Ishikawa (cell line): ENCODE measurements around the gene JUNB.

ENCODE experiments used
- CEBPB ChIP-seq: IDR thresholded peaks from 2 replicates; pipeline ENCODE4 v1.6.1; 2012
- CREB1 ChIP-seq: IDR thresholded peaks from 2 replicates; pipeline ENCODE4 v1.6.1; 2012; ENCODE audit warnings: low read depth
- EGR1 ChIP-seq: IDR thresholded peaks from 2 replicates; pipeline ENCODE4 v1.6.1; 2012
- EP300 ChIP-seq: IDR thresholded peaks from 2 replicates; pipeline ENCODE4 v1.6.1; 2012; ENCODE audit warnings: borderline replicate concordance
- FOXM1 ChIP-seq: IDR thresholded peaks from 2 replicates; pipeline ENCODE4 v1.6.1; 2012; ENCODE audit warnings: low read depth, borderline replicate concordance
- NFIC ChIP-seq: IDR thresholded peaks from 2 replicates; pipeline ENCODE4 v1.6.1; 2012
- RAD21 ChIP-seq: IDR thresholded peaks from 2 replicates; pipeline ENCODE4 v1.6.1; 2012; ENCODE audit warnings: low read depth
- TAF1 ChIP-seq: IDR thresholded peaks from 2 replicates; pipeline ENCODE4 v1.6.1; 2012; ENCODE audit warnings: low read depth, mild to moderate bottlenecking
- TCF12 ChIP-seq: IDR thresholded peaks from 2 replicates; pipeline ENCODE4 v1.6.1; 2012; ENCODE audit warnings: low read depth
- TEAD4 ChIP-seq: IDR thresholded peaks from 2 replicates; pipeline ENCODE4 v1.6.1; 2012
- YY1 ChIP-seq: IDR thresholded peaks from 2 replicates; pipeline ENCODE4 v1.6.1; 2012; ENCODE audit warnings: low read depth
- ZBTB7A ChIP-seq: IDR thresholded peaks from 2 replicates; pipeline ENCODE4 v1.6.1; 2012; ENCODE audit warnings: low read depth
- TF ChIP-seq, protein P1 (sequence below): IDR thresholded peaks from 2 replicates; pipeline ENCODE4 v1.6.1; 2012; ENCODE audit warnings: low read depth, mild to moderate bottlenecking
- TF ChIP-seq, protein P2 (sequence below): IDR thresholded peaks from 2 replicates; pipeline ENCODE4 v1.6.1; 2012
- TF ChIP-seq, protein P3 (sequence below): IDR thresholded peaks from 2 replicates; pipeline ENCODE4 v1.6.1; 2012

JUNB gene

DNA sequence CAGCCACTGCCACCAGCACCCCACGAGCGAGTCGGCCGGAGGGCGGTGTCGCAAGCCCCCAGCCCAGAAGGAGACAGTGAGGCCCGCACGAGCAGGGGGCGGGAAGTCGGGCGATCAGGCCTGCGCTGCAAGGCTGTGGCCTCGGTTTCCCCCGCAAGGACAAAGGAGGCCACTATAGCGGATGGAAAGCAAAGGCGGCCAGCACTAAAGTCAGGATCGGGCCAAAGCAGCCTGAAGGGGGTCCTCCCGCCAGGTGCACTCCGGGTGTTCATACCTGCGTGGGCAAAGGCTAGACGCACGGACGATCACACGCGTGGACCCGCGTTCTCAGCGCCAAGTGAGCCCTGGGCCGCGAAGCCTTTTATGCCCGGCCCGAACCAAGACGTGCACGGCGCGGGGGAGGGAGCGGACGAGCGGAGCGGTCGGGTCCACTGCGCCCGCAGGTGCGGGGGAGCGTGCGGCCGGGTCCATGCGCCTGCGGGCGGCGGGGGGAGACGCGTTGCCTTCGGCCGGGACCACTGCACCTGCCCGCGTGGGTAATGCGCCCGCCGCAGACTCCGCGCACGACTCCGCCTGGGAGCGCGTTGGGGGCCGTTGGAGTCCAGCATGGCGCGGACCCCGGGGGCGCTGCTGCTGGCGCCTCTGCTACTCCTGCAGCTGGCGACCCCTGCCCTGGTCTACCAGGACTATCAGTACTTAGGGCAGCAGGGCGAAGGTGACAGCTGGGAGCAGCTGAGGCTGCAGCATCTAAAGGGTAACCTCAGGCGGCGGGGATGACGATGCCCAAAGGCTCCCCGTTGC, 10.4 kb downstream of the JUNB start, which contains the start of the genes PRDX2 and THSD8:
Gene PRDX2, minus strand, starts transcription at position 335 of the 801 bp plus-strand sequence. CDS start 539 bp downstream, outside the sequence.
Gene THSD8, plus strand, starts transcription at position 604 of the 801 bp plus-strand sequence. Its CDS starts 3 bp downstream, at position 607.
- TF ChIP-seq FOXM1, result no peak
- TF ChIP-seq, protein P1, sequence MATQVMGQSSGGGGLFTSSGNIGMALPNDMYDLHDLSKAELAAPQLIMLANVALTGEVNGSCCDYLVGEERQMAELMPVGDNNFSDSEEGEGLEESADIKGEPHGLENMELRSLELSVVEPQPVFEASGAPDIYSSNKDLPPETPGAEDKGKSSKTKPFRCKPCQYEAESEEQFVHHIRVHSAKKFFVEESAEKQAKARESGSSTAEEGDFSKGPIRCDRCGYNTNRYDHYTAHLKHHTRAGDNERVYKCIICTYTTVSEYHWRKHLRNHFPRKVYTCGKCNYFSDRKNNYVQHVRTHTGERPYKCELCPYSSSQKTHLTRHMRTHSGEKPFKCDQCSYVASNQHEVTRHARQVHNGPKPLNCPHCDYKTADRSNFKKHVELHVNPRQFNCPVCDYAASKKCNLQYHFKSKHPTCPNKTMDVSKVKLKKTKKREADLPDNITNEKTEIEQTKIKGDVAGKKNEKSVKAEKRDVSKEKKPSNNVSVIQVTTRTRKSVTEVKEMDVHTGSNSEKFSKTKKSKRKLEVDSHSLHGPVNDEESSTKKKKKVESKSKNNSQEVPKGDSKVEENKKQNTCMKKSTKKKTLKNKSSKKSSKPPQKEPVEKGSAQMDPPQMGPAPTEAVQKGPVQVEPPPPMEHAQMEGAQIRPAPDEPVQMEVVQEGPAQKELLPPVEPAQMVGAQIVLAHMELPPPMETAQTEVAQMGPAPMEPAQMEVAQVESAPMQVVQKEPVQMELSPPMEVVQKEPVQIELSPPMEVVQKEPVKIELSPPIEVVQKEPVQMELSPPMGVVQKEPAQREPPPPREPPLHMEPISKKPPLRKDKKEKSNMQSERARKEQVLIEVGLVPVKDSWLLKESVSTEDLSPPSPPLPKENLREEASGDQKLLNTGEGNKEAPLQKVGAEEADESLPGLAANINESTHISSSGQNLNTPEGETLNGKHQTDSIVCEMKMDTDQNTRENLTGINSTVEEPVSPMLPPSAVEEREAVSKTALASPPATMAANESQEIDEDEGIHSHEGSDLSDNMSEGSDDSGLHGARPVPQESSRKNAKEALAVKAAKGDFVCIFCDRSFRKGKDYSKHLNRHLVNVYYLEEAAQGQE, result no peak
- TF ChIP-seq EGR1, result peak; percentile 71
- peak; percentile 91 for TF ChIP-seq ZBTB7A
- TF ChIP-seq CREB1, result 0 out of 2 replicates have a peak, but pooled peaks have one; percentile 15
- TF ChIP-seq EP300, result peak; percentile 69; the same call in 1 of the 2 replicates
- TF ChIP-seq NFIC, result no peak; the same call in 1 of the 2 replicates
- TF ChIP-seq TEAD4, result 0 out of 2 replicates have a peak, but pooled peaks have one; percentile 8
- TF ChIP-seq, protein P2, sequence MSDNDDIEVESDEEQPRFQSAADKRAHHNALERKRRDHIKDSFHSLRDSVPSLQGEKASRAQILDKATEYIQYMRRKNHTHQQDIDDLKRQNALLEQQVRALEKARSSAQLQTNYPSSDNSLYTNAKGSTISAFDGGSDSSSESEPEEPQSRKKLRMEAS, result peak; percentile 87
- no peak for TF ChIP-seq CEBPB
- TF ChIP-seq, protein P3, sequence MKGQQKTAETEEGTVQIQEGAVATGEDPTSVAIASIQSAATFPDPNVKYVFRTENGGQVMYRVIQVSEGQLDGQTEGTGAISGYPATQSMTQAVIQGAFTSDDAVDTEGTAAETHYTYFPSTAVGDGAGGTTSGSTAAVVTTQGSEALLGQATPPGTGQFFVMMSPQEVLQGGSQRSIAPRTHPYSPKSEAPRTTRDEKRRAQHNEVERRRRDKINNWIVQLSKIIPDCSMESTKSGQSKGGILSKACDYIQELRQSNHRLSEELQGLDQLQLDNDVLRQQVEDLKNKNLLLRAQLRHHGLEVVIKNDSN, result no peak
- TF ChIP-seq TCF12, result peak; percentile 74
- TF ChIP-seq TAF1, result peak; percentile 88
- TF ChIP-seq YY1, result no peak; the same call in 1 of the 2 replicates
- TF ChIP-seq RAD21, result no peak

DNA sequence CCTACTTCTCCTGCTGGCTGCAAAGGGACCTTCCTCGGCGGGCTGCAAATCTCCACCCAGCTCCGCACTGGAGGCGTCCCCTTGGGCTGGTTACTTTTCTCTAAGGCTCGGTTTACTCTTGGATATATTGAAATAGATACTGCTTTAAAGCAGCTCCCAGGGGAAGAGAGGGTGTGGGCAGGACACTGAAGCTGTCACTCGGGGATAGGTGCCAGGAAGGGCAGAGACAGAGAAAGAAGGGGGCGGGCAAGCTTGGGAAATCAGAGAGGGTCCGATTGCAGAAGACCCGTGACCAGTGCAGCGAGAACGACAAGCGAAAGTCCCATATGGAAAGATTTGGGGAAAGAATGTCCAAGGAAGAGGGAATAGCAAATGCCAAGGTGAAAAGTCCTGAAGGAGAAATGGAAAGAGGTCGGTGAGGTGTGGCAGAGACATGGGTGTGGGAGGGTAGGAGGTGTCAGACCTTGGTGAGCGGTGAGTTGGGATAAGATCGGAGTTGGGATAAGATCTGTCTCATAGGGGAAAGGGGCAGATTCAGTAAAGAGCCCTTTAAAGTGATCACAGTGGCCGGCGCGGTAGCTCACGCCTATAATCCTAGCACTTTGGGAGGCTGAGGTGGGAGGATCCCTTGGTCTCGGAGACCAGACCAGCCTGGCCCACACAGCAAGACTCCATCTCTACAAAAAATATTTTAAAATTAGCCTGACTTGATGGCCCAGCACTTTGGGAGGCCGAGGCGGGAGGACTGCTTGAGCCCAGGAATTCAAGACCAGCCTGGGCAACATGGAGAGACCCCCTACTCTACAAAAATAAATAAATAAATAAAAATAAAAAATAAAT, 11.2 kb downstream of the JUNB start:
- TF ChIP-seq, protein P3, result no peak
- 0 out of 2 replicates have a peak, but pooled peaks have one; percentile 1 for TF ChIP-seq TEAD4

DNA sequence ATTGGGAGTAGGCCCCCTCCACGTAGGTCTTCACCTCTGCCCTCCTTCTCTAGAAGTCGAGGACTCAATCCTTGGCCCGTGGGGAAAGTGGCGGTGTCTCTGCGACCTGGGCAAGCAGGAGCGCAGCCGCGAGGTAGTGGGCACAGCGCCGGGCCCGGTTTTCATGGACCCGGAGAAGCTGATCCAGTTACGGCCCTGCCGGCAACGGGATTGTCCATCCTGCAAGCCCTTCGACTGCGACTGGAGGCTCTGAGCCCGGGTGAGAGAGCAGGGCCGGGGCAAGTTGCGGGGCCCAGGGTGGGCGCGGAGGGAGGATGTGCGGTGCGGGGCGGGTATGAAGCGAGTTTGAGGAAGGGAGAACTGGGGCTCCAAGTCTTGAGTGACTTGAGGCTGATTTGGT, 12.8 kb downstream of the JUNB start:
- TF ChIP-seq TCF12, result no peak

DNA sequence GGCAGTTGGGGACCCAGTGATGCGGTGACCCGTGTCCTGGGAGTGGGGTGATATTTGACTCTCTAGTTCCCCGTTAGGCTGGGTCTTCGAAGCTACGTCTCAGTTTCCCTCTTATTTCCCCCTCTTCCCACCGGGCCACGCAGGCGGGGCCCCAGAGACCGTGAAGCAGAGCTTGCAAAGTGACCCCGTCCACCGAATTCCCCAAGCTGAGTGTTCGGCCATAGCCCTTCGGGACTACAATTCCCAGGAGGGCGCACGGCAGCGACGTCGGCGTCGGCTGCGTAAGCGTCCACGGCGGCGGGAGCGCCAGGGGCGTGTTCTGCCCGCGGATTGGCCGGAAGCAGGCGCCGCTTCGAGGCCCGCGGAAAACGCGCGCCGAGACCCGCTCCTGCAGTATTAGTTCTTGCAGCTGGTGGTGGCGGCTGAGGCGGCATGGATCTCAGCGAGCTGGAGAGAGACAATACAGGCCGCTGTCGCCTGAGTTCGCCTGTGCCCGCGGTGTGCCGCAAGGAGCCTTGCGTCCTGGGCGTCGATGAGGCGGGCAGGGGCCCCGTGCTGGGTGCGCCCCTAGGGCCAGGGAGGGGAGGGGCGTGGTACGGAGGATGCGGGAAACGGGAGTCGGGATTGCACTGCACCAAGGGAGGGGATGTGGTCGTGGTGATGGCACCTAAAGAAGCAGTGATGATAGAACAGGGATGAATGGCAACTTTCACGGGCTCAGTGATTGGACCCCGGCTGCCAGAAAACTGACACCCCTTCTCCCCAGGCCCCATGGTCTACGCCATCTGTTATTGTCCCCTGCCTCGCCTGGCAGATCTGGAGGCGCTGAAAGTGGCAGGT, 15.2 kb downstream of the JUNB start, which contains the start of gene RNASEH2A:
Gene RNASEH2A, plus strand, starts transcription at position 343 of the 840 bp plus-strand sequence. Its CDS starts 90 bp downstream, at position 433.
- no peak for TF ChIP-seq EP300
- no peak for TF ChIP-seq ZBTB7A
- TF ChIP-seq, protein P1, result no peak
- TF ChIP-seq TAF1, result peak; percentile 75
- TF ChIP-seq CEBPB, result no peak
- TF ChIP-seq, protein P3, result no peak
- TF ChIP-seq EGR1, result no peak
- TF ChIP-seq YY1, result peak; percentile 89
- 0 out of 2 replicates have a peak, but pooled peaks have one; percentile 5 for TF ChIP-seq TEAD4
- TF ChIP-seq FOXM1, result peak; percentile 53; the same call in 1 of the 2 replicates
- no peak for TF ChIP-seq NFIC
- peak; percentile 75 for TF ChIP-seq CREB1
- TF ChIP-seq, protein P2, result peak; percentile 97
- TF ChIP-seq RAD21, result no peak
- TF ChIP-seq TCF12, result 0 out of 2 replicates have a peak, but pooled peaks have one; percentile 60
